AG04450 (cell line): Measurements from ENCODE around the gene MGLL. TPM values are rescaled to one million over a fixed set of nuclear protein-coding genes. Genes with fewer than 3 reads are reported as not detected.

Source experiments
- CTCF ChIA-PET: fragments of 300-600, 350-600 bp; formaldehyde crosslinking; extraction: SDS; loops from one replicate; lab custom pipeline; 2022; ENCODE audit warnings: antibody characterized with exemption, inconsistent platforms; lab: Charles Lee
- POLR2A ChIA-PET: fragments of 350-600 bp; formaldehyde crosslinking; extraction: SDS; loops from one replicate; lab custom pipeline; 2021; ENCODE audit warnings: antibody characterized with exemption, inconsistent platforms; lab: Yijun Ruan, JAX
- DNase-seq: peaks from one replicate; pipeline ENCODE4 v3.0.0-alpha.2; 2011; ENCODE audit warnings: low read depth, low spot score
- H3K27ac ChIP-seq: one replicate; pipeline ENCODE4 v1.5.1; 2012; ENCODE audit warnings: low read depth, low read length, control low read depth
- H3K27me3 ChIP-seq: one replicate; pipeline ENCODE4 v1.6.0; 2012; ENCODE audit warnings: low read length; ENCODE audit not compliant: control insufficient read depth, insufficient read depth
- H3K4me3 ChIP-seq: 2 replicates; pipeline ENCODE4 v1.5.1; 2011; ENCODE audit warnings: mild to moderate bottlenecking, low read depth, low read length, control low read depth
- H3K9me3 ChIP-seq: 2 replicates; pipeline ENCODE4 v1.5.1; 2012; ENCODE audit warnings: low read length; ENCODE audit not compliant: control insufficient read depth, insufficient read depth
- polyA plus RNA-seq: library from polyadenylated mRNA; depleted of rRNA; stranded (reverse); fragments of >200 nt; gene quantifications from 2 replicates; pipeline ENCODE4 v1.2.3, GENCODE V29; 2011
- TF ChIP-seq, protein P1 (sequence below): IDR thresholded peaks from 2 replicates; pipeline ENCODE4 v1.5.1; 2011; ENCODE audit warnings: low read depth, low read length, control low read depth, inconsistent platforms

MGLL gene
- polyA plus RNA-seq, 1 experiment, result 49.1 TPM

DNA sequence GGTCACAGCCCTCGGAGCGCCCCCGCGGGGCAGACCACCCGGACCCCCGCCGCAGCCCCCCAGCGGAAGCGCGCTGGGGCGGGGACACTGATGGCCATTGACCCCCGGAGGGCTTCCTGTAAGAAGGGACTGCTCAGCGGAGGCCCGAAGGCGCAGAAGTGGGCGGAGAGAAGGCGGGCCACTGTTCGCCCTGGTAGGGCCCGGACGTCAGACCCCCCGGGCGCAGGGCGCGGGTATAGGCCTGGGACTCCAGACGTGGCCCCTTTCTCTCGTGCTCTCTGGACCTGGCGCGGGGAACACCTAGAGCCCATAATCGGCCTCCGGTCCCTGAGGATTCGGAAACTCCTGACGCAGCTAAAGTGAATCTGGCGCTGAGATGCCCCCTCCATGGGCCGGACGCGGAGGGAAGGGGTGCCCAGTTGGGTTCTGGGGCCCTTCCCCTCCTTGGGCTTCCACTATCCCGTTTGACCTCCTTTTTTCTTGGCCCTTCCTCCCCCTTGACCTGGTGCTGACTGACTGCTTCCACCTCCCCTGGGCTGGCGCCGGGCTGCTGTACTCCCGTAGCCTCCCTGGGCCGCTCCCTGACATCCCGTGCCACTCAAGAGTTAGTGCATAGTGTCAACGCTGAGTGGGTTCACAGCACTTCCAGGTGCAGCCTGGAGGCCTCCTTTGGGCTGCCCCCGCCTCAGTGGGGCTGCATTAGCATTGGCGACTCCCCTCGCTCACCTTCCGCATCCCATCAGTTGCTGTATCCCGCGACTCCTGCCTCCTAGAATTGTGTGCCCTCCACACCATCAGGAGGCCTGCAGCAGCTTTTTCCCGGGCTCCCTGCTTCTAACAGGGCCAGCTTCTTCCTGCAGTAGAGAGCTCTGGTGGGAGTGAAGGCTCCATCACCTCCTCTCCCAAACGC, 148.9 kb downstream of the MGLL start:
- CTCF ChIA-PET, result interaction anchor here (1.0 kb wide), 1 partner anchor 149 kb away, joined by 3 read pairs; the partner anchor contains the start of gene MGLL
- H3K27ac ChIP-seq, result no peak overlapping the region
- POLR2A ChIA-PET, result interaction anchor here (1.6 kb wide), 1 partner anchor 118 kb away, joined by 3 read pairs; no protein-coding TSS in a partner anchor
- no peaks in the 10 kb centered on the region; the same call in 1 of the 2 replicates for H3K9me3 ChIP-seq
- H3K4me3 ChIP-seq, result peak overlapping the region; percentile 85
- no peak for DNase-seq
- no peaks in the 10 kb centered on the region for H3K27me3 ChIP-seq
- TF ChIP-seq, protein P1, sequence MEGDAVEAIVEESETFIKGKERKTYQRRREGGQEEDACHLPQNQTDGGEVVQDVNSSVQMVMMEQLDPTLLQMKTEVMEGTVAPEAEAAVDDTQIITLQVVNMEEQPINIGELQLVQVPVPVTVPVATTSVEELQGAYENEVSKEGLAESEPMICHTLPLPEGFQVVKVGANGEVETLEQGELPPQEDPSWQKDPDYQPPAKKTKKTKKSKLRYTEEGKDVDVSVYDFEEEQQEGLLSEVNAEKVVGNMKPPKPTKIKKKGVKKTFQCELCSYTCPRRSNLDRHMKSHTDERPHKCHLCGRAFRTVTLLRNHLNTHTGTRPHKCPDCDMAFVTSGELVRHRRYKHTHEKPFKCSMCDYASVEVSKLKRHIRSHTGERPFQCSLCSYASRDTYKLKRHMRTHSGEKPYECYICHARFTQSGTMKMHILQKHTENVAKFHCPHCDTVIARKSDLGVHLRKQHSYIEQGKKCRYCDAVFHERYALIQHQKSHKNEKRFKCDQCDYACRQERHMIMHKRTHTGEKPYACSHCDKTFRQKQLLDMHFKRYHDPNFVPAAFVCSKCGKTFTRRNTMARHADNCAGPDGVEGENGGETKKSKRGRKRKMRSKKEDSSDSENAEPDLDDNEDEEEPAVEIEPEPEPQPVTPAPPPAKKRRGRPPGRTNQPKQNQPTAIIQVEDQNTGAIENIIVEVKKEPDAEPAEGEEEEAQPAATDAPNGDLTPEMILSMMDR, result no peak

DNA sequence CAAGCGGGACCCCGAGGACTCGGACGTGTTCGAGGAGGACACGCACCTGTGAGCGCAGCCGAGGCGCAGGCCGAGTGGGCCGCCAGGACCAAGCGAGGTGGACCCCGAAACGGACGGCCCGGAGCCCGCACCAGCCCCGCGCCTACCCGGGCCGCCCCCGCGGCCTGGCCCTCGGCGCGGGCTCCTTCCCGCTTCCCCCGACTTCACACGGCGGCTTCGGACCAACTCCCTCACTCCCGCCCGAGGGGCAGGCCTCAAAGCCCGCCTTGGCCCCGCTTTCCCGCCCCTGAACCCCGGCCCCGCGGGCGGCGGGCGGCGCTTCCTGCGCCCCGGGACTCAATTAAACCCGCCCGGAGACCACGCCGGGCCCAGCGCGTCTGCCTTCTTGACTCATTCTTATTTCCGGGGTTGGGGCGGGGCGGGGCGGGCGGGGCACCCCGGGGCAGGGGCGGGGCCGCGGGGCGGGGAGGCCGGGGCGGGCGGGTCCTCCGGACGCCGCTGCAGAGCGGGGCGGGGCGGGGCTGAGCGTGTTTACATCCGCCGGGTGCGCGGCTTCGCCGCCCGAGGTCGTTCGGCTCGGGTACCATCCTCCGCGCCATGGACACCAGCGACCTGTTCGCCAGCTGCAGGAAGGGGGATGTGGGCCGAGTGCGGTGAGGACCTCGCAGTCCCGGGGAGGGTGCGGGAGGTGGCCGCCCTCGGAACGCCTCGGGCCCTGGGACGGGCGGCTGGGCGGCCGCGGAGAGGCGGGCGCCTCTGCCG, 149.7 kb downstream of the MGLL start, which contains the start of gene ABTB1:
Gene ABTB1, plus strand, starts transcription at position 524 of the 762 bp plus-strand sequence. Its CDS starts 74 bp downstream, at position 598.
- H3K27me3 ChIP-seq, result no peaks in the 10 kb centered on the region
- POLR2A ChIA-PET, result interaction anchor here (0.7 to 1.6 kb wide), 2 partner anchors 11 to 119 kb away, joined by 3 read pairs; no protein-coding TSS in a partner anchor
- peak within 1 kb of the TSS; percentile 85 for H3K4me3 ChIP-seq
- peak within 1 kb of the TSS; percentile 2 for H3K27ac ChIP-seq
- no peak for DNase-seq
- CTCF ChIA-PET, result interaction anchor here (0.5 to 1.0 kb wide), 3 partner anchors 16 to 149 kb away, joined by 3 to 5 read pairs (median 3); partner anchors contain the start of gene MGLL
- H3K9me3 ChIP-seq, result no peaks in the 10 kb centered on the region; the same call in 1 of the 2 replicates
- TF ChIP-seq, protein P1, result no peak

DNA sequence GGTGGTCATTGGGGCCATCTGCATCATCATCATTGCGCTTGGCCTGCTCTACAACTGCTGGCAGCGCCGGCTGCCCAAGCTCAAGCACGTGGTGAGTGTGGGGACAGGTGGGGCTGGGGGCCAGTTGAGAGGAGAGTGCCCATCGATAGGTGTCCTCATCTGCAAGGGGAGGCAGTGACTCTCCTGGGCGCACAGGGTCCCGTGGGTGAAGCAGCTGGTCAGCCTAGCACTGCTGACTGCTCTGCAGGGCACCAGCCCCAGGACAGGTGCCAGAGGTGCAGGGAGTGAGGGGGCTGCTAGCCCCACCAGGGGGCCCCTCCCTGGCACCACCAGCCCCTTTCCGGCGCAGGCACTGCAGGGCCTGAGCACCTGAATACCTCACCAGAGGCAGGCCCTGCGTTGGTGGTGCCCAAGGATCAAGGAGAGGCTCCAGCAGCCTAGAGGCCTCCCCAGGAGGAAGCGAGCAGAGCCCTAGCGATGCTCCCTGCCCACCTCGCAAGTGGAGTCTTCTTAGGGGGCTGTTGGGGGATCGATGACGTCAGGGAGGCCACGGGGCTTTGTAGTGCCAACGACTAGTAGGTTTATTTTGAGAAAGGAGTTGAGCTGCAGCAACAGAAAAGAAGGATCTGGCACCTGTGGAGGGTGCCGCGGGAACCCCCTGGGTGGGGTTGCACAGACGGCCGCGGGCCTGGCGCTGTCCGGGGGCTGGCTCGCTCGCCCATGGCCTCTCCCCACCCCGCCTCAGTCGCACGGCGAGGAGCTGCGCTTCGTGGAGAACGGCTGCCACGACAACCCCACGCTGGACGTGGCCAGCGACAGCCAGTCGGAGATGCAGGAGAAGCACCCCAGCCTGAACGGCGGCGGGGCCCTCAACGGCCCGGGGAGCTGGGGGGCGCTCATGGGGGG, 150.5 kb downstream of the MGLL start:
- no peak for DNase-seq
- Histone ChIP-seq H3K27ac (no peak overlapping the region), H3K27me3 (peaks cover under 1% of the 10 kb centered on the region), H3K4me3 (peak overlapping the region; percentile 70), H3K9me3 (no peaks in the 10 kb centered on the region; the same call in 1 of the 2 replicates)
- CTCF ChIA-PET, result interaction anchor here (0.5 to 1.0 kb wide), 5 partner anchors 17 to 24 kb away, joined by 3 to 5 read pairs (median 3); no protein-coding TSS in a partner anchor
- POLR2A ChIA-PET, result interaction anchor here (0.6 to 1.6 kb wide), 3 partner anchors 12 to 120 kb away, joined by 3 to 5 read pairs (median 3); no protein-coding TSS in a partner anchor
- TF ChIP-seq, protein P1, result no peak

DNA sequence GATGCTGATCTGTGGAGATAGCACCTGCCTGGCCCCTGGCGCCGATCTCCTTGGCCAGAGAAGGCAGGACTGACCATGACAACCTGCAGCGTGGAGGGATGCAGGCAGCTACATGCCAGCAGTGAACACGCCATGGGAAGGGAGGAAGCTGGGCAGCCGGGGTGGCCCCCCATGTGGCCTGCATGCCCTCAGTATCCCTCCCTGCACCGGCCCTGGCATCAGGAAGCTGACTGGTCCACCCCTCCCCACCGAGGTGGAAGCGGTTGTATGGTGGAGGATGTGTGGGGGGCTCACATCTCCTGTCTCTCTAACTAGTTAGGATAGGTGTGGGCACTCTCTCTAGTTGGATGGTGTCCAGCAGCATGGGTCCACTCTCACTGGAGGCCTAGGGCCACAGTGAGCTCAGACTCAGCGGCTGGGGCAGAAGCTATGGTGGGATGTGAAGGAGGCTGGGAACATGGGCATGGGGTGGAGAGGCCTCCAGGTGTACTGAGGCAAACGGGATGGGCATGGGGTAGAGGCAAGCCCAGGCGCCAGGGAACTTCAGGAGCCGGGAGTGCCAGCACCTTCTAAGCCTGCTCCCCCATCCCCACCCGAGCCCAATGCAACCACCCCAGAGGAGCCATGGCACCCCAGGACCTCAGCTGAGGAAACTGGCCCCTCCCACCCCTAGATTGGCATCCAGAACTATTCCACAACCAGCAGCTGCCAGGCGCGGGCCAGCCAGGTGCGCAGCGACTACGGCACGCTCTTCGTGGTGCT, 151.4 kb downstream of the MGLL start:
- TF ChIP-seq, protein P1, result no peak
- Histone ChIP-seq H3K4me3 (no peak overlapping the region), H3K27me3 (peaks cover 2% of the 10 kb centered on the region), H3K27ac (no peak overlapping the region), H3K9me3 (no peaks in the 10 kb centered on the region; the same call in 1 of the 2 replicates)
- ChIA-PET CTCF (interaction anchor here (0.6 to 1.0 kb wide), 4 partner anchors 9 to 25 kb away, joined by 3 to 4 read pairs (median 3); no protein-coding TSS in a partner anchor), POLR2A (interaction anchor here (0.6 kb wide), 1 partner anchor 66 kb away, joined by 5 read pairs; no protein-coding TSS in a partner anchor)
- DNase-seq, result no peak
